IMR-90 (cell line): ENCODE measurements around the gene IFT52. TPM values are rescaled to one million over a fixed set of nuclear protein-coding genes. Genes with fewer than 3 reads are reported as not detected.

Experiments used
- ATAC-seq: fragments of 200-7000 bp; cut with Tn5 transposase; 2 replicates; pipeline ENCODE4 v1.9.1; 2020; ENCODE audit warnings: low read depth, mild to moderate bottlenecking, moderate library complexity
- BruUV-seq: library from RNA; stranded (reverse); fragments of 400-500 nt; replicated peaks from 2 replicates; lab custom pipeline; 2021; lab: Mats Ljungman, UMichigan
- CTCF ChIA-PET: fragments of 300-600 bp; formaldehyde crosslinking; extraction: SDS; loops from one replicate; lab custom pipeline; 2021; ENCODE audit warnings: antibody characterized with exemption; lab: Yijun Ruan, JAX
- POLR2A ChIA-PET: fragments of 300-600 bp; sonication (Branson Sonifier 250); formaldehyde crosslinking; loops from one replicate; lab custom pipeline; 2022; ENCODE audit warnings: antibody characterized with exemption; ENCODE audit not compliant: unreplicated experiment; lab: Charles Lee
- DNase-seq: peaks from one replicate; pipeline ENCODE4 v3.0.0; 2013
- H2AFZ ChIP-seq: replicated peaks from 2 replicates; pipeline ENCODE3; 2013; ENCODE audit warnings: low read length, mild to moderate bottlenecking; ENCODE audit not compliant: poor library complexity
- H2AK5ac ChIP-seq: 2 replicates; pipeline ENCODE4 v1.6.1; 2013; ENCODE audit warnings: low read depth, low read length, inconsistent platforms
- H2AK9ac ChIP-seq: replicated peaks from 2 replicates; pipeline ENCODE3; 2013; ENCODE audit warnings: mild to moderate bottlenecking, low read depth, low read length, moderate library complexity; ENCODE audit not compliant: poor library complexity
- H2BK120ac ChIP-seq: 2 replicates; pipeline ENCODE4 v1.6.1; 2013; ENCODE audit warnings: low read depth, low read length, inconsistent platforms
- H2BK15ac ChIP-seq: 3 replicates; pipeline ENCODE4 v1.6.1; 2013; ENCODE audit warnings: low read depth, low read length, inconsistent platforms
- H2BK20ac ChIP-seq: 2 replicates; pipeline ENCODE4 v1.6.1; 2013; ENCODE audit warnings: low read depth, mild to moderate bottlenecking, inconsistent platforms, low read length, moderate library complexity
- H2BK5ac ChIP-seq: 2 replicates; pipeline ENCODE4 v1.6.1; 2013; ENCODE audit warnings: mild to moderate bottlenecking, low read depth, low read length, inconsistent platforms; ENCODE audit not compliant: poor library complexity, severe bottlenecking
- H3K14ac ChIP-seq: replicated peaks from 2 replicates; pipeline ENCODE4 v1.6.1; 2013; ENCODE audit warnings: low read depth, low read length, inconsistent platforms
- H3K18ac ChIP-seq: 2 replicates; pipeline ENCODE4 v1.6.1; 2013; ENCODE audit warnings: low read depth, low read length, control low read depth
- H3K23ac ChIP-seq: 2 replicates; pipeline ENCODE4 v1.6.1; 2013; ENCODE audit warnings: low read depth, low read length, inconsistent platforms
- H3K27ac ChIP-seq: 2 replicates; pipeline ENCODE4 v1.5.1; 2013; ENCODE audit warnings: mild to moderate bottlenecking, control low read depth, low read length; ENCODE audit not compliant: insufficient read depth
- H3K27me3 ChIP-seq: 2 replicates; pipeline ENCODE4 v1.6.1; 2013; ENCODE audit warnings: low read length; ENCODE audit not compliant: control insufficient read depth, insufficient read depth
- H3K36me3 ChIP-seq: 2 replicates; pipeline ENCODE4 v1.6.1; 2013; ENCODE audit warnings: low read length, mixed read lengths; ENCODE audit not compliant: control insufficient read depth, insufficient read depth
- H3K4ac ChIP-seq: 2 replicates; pipeline ENCODE4 v1.6.1; 2013; ENCODE audit warnings: low read depth, low read length, inconsistent platforms
- H3K4me1 ChIP-seq: 2 replicates; pipeline ENCODE4 v1.6.1; 2013; ENCODE audit warnings: low read length, mixed read lengths; ENCODE audit not compliant: control insufficient read depth, insufficient read depth
- H3K4me2 ChIP-seq: 2 replicates; pipeline ENCODE4 v1.6.1; 2013; ENCODE audit warnings: low read depth, mild to moderate bottlenecking, control low read depth, low read length, moderate library complexity
- H3K4me3 ChIP-seq: 2 replicates; pipeline ENCODE4 v1.5.1; 2013; ENCODE audit warnings: low read depth, mild to moderate bottlenecking, control low read depth, low read length, moderate library complexity; ENCODE audit not compliant: insufficient read depth
- H3K56ac ChIP-seq: 2 replicates; pipeline ENCODE4 v1.6.1; 2013; ENCODE audit warnings: low read length, inconsistent platforms; ENCODE audit not compliant: insufficient read depth; ENCODE audit errors: extremely low read depth
- H3K79me1 ChIP-seq, 2 experiments: 2 replicates each; pipeline ENCODE4 v1.6.1; 2013; ENCODE audit warnings: low read length in 2 of 2, inconsistent platforms in 1 of 2, low read depth in 1 of 2
- H3K9ac ChIP-seq: 2 replicates; pipeline ENCODE4 v1.6.1; 2013; ENCODE audit warnings: low read depth, low read length, control low read depth
- H3K9me1 ChIP-seq: 2 replicates; pipeline ENCODE4 v1.6.1; 2013; ENCODE audit warnings: low read length, inconsistent platforms; ENCODE audit not compliant: insufficient read depth
- H3K9me3 ChIP-seq: 2 replicates; pipeline ENCODE4 v1.6.1; 2013; ENCODE audit warnings: low read length; ENCODE audit not compliant: control insufficient read depth, insufficient read depth
- H4K20me1 ChIP-seq: 2 replicates; pipeline ENCODE4 v1.6.1; 2013; ENCODE audit warnings: low read length, inconsistent platforms; ENCODE audit not compliant: insufficient read depth
- H4K5ac ChIP-seq: 2 replicates; pipeline ENCODE4 v1.6.1; 2013; ENCODE audit warnings: mild to moderate bottlenecking, low read depth, low read length, control low read depth
- H4K8ac ChIP-seq, 2 experiments: 2 replicates each; pipeline ENCODE4 v1.6.1; 2013; ENCODE audit warnings: low read depth in 2 of 2, low read length in 2 of 2, control low read depth in 1 of 2, inconsistent platforms in 1 of 2
- H4K91ac ChIP-seq: 2 replicates; pipeline ENCODE4 v1.6.1; 2013; ENCODE audit warnings: low read depth, low read length, inconsistent platforms; ENCODE audit not compliant: insufficient read depth
- BHLHE40 ChIP-seq: fragments of 150-350 bp; IDR thresholded peaks from 2 replicates; pipeline ENCODE4 v1.6.1; 2016; ENCODE audit warnings: mild to moderate bottlenecking, low read depth, low read length
- CEBPB ChIP-seq: IDR thresholded peaks from 2 replicates; pipeline ENCODE4 v1.6.1; 2012; ENCODE audit warnings: low read depth, low read length, improper control_type of control experiment
- MAFK ChIP-seq: IDR thresholded peaks from 2 replicates; pipeline ENCODE4 v1.6.1; 2012; ENCODE audit warnings: low read depth, low read length, improper control_type of control experiment
- MAZ ChIP-seq: IDR thresholded peaks from 2 replicates; pipeline ENCODE4 v1.6.1; 2012; ENCODE audit warnings: low read depth, mild to moderate bottlenecking, low read length, improper control_type of control experiment, moderate library complexity, borderline replicate concordance
- MXI1 ChIP-seq: IDR thresholded peaks from 2 replicates; pipeline ENCODE4 v1.6.1; 2012; ENCODE audit warnings: low read depth, mild to moderate bottlenecking, low read length, moderate library complexity, borderline replicate concordance
- POLR2A ChIP-seq: IDR thresholded peaks from 2 replicates; pipeline ENCODE4 v1.6.1; 2012; ENCODE audit warnings: mild to moderate bottlenecking, low read depth, low read length
- RFX5 ChIP-seq: IDR thresholded peaks from 2 replicates; pipeline ENCODE4 v1.8.0; 2012; ENCODE audit warnings: low read depth, mild to moderate bottlenecking, low read length, moderate library complexity
- WGBS, 2 experiments: methylation state at CpG; one replicate each; pipeline versions ENCODE4 v1.1.5 to v1.1.7; 2013; ENCODE audit warnings: missing lambda C conversion rate in 2 of 2; ENCODE audit not compliant: insufficient read length in 1 of 2; ENCODE audit errors: extremely low coverage in 2 of 2; 5-methylcytosine and 5-hydroxymethylcytosine counted together
- dilution Hi-C: fragments of 300-500 bp; cut with HindIII; formaldehyde crosslinking; loops from one replicate; pipeline ENCODE4 v1.14.3; 2018; ENCODE audit warnings: low sequenced_read_pairs; ENCODE audit not compliant: unreplicated experiment
- in situ Hi-C: fragments of 300-500 bp; cut with MboI; formaldehyde crosslinking; loops from 3 replicates; pipeline ENCODE4 v1.14.3; 2019; ENCODE audit warnings: low sequenced_read_pairs, inconsistent platforms, mixed read lengths
- intact Hi-C: fragments of 100-400 bp; cut with micrococcal nuclease; formaldehyde crosslinking; loops from 2 replicates; pipeline ENCODE4 v1.10.0; 2022
- polyA plus RNA-seq, 3 experiments: library from polyadenylated mRNA; depleted of rRNA; stranded (reverse); fragments of >200 nt; gene quantifications; 2 replicates each; pipeline ENCODE4 v1.2.3, GENCODE V29; 2012; ENCODE audit warnings: low replicate concordance in 1 of 3
- total RNA-seq: library from RNA; depleted of rRNA; stranded (reverse); fragments of >200 nt; gene quantifications from 2 replicates; pipeline ENCODE4 v1.2.3, GENCODE V29; 2012; rRNA removed
- TF ChIP-seq, protein P1 (sequence below): conservative IDR thresholded peaks from 2 replicates; pipeline ENCODE4 v1.5.1; 2012; ENCODE audit warnings: mild to moderate bottlenecking, low read depth, low read length, improper control_type of control experiment

Gene IFT52
- total and polyA plus RNA-seq, 2 of the 4 experiments (the other 2 are of a cell fraction) = 31.2 to 55.6 TPM

DNA sequence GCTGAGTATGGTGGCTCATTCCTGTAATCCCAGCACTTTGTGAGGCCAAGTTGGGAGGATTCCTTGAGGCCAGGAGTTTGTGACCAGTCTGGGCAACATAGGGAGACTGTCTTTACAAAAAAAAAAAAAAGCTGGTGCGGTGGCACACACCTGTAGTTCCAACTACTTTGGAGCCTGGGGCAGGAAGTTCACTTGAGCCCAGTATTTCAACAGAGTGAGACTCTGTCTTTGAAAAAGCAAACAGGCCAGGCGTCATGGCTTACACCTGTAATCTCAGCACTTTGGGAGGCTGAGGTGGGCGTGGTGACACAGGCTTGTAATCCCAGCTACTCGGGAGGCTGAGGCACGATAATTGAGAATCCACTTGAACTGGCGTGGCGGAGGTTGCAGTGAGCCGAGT is 104.8 kb downstream of the IFT52 start:
- Histone ChIP-seq H3K9ac (no peak overlapping the region), H2AFZ (no peak overlapping the region), H3K4me1 (no peaks in the 10 kb centered on the region), H3K9me3 (no peaks in the 10 kb centered on the region), H3K27me3 (no peaks in the 10 kb centered on the region), H3K79me1 (no peaks in the 10 kb centered on the region; a peak in 2 of 4 replicates), H3K4me2 (no peak overlapping the region), H3K56ac (no peak overlapping the region), H2AK9ac (no peak overlapping the region), H2BK120ac (no peak overlapping the region), H2BK5ac (no peak overlapping the region), H4K20me1 (no peaks in the 10 kb centered on the region; the same call in 1 of the 2 replicates), H4K5ac (no peak overlapping the region), H3K4me3 (no peak overlapping the region), H4K8ac (no peak overlapping the region), H2BK20ac (no peak overlapping the region), H4K91ac (no peak overlapping the region), H2AK5ac (no peak overlapping the region), H3K9me1 (no peaks in the 10 kb centered on the region), H2BK15ac (no peak overlapping the region), H3K18ac (no peak overlapping the region), H3K27ac (no peak overlapping the region), H3K36me3 (peaks cover 5% of the 10 kb centered on the region), H3K14ac (no peak overlapping the region), H3K23ac (no peak overlapping the region), H3K4ac (no peak overlapping the region)
- intact Hi-C loops = no loop called here
- no peak for ATAC-seq
- ChIA-PET CTCF (no interaction called here), POLR2A (no interaction called here)
- WGBS, 2 experiments = 100% methylated on average over 1 of the region's 8 CpGs; no CpG with 5 or more reads in 1 of the 2 experiments
- DNase-seq = no peak
- no TSS peak for BruUV-seq
- no peak for TF ChIP-seq MXI1
- no peak for TF ChIP-seq MAFK
- no peak for TF ChIP-seq POLR2A
- TF ChIP-seq BHLHE40 = no peak
- no peak for TF ChIP-seq RFX5
- no peak for TF ChIP-seq MAZ
- TF ChIP-seq CEBPB = no peak
- TF ChIP-seq, protein P1, sequence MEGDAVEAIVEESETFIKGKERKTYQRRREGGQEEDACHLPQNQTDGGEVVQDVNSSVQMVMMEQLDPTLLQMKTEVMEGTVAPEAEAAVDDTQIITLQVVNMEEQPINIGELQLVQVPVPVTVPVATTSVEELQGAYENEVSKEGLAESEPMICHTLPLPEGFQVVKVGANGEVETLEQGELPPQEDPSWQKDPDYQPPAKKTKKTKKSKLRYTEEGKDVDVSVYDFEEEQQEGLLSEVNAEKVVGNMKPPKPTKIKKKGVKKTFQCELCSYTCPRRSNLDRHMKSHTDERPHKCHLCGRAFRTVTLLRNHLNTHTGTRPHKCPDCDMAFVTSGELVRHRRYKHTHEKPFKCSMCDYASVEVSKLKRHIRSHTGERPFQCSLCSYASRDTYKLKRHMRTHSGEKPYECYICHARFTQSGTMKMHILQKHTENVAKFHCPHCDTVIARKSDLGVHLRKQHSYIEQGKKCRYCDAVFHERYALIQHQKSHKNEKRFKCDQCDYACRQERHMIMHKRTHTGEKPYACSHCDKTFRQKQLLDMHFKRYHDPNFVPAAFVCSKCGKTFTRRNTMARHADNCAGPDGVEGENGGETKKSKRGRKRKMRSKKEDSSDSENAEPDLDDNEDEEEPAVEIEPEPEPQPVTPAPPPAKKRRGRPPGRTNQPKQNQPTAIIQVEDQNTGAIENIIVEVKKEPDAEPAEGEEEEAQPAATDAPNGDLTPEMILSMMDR = no peak
- dilution Hi-C loops = no loop called here
- in situ Hi-C loops = loop anchor here (10.0 kb wide), 1 partner anchor 161 kb away; no protein-coding TSS in a partner anchor

Other genes with a start within 250 kb of the IFT52 start
- 72.4 and 74.2 TPM in 2 replicates for gene SRSF6, start 133.0 kb upstream of the IFT52 start, total RNA-seq
- gene SRSF6, start 133.0 kb upstream of the IFT52 start, polyA plus RNA-seq (2012; rRNA removed) = 116 and 134 TPM in 2 replicates
- gene L3MBTL1, start 83.2 kb upstream of the IFT52 start, total RNA-seq = 1.7 and 2.2 TPM in 2 replicates
- gene L3MBTL1, start 83.2 kb upstream of the IFT52 start, polyA plus RNA-seq (2012; rRNA removed) = 4.3 and 4.5 TPM in 2 replicates
- gene SGK2, start 31.9 kb upstream of the IFT52 start, total RNA-seq = under 0.01 TPM in 1 of 2 replicates, not detected in the other
- 0.10 TPM in 1 of 2 replicates, not detected in the other for gene SGK2, start 31.9 kb upstream of the IFT52 start, polyA plus RNA-seq (2012; rRNA removed)
- 21.7 and 23.1 TPM in 2 replicates for gene MYBL2, start 76.2 kb downstream of the IFT52 start, total RNA-seq
- gene MYBL2, start 76.2 kb downstream of the IFT52 start, polyA plus RNA-seq (2012; rRNA removed) = 12.4 and 13.2 TPM in 2 replicates
- gene GTSF1L, start 136.1 kb downstream of the IFT52 start, total RNA-seq = not detected in 2 replicates
- not detected in 2 replicates for gene GTSF1L, start 136.1 kb downstream of the IFT52 start, polyA plus RNA-seq (2012; rRNA removed)